Neural progenitor cell (in vitro differentiated cells): ENCODE data around the gene ZNF619.

Experiments
- EZH2phosphoT487 ChIP-seq: fragments of 200-600 bp; sonication (generic); IDR thresholded peaks from 2 replicates; pipeline ENCODE4 v1.6.1; 2017; ENCODE audit warnings: antibody characterized with exemption
- TF ChIP-seq, protein P1 (sequence below): fragments of 200-600 bp; sonication (generic); IDR thresholded peaks from 2 replicates; pipeline ENCODE4 v1.5.1; 2017; ENCODE audit warnings: antibody characterized with exemption, mild to moderate bottlenecking

- TF ChIP-seq, protein P1, sequence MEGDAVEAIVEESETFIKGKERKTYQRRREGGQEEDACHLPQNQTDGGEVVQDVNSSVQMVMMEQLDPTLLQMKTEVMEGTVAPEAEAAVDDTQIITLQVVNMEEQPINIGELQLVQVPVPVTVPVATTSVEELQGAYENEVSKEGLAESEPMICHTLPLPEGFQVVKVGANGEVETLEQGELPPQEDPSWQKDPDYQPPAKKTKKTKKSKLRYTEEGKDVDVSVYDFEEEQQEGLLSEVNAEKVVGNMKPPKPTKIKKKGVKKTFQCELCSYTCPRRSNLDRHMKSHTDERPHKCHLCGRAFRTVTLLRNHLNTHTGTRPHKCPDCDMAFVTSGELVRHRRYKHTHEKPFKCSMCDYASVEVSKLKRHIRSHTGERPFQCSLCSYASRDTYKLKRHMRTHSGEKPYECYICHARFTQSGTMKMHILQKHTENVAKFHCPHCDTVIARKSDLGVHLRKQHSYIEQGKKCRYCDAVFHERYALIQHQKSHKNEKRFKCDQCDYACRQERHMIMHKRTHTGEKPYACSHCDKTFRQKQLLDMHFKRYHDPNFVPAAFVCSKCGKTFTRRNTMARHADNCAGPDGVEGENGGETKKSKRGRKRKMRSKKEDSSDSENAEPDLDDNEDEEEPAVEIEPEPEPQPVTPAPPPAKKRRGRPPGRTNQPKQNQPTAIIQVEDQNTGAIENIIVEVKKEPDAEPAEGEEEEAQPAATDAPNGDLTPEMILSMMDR: no peak
- TF ChIP-seq EZH2phosphoT487: no peak
Measured at GRCh38 chr3:40518067-40518466, 41.1 kb downstream of the ZNF619 start.
